Astrocyte (in vitro differentiated cells and primary cell): ENCODE measurements around the gene NAV3.

Experiments
- EZH2 ChIP-seq: IDR thresholded peaks from 2 replicates; pipeline ENCODE4 v1.6.1; 2012; ENCODE audit warnings: mild to moderate bottlenecking, low read length, inconsistent platforms; ENCODE audit not compliant: insufficient read depth
- TF ChIP-seq, protein P1 (sequence below): IDR thresholded peaks from 2 replicates; pipeline ENCODE4 v1.5.1; 2011; ENCODE audit warnings: low read depth, mild to moderate bottlenecking, inconsistent platforms, low read length, moderate library complexity; ENCODE audit not compliant: insufficient read depth

DNA sequence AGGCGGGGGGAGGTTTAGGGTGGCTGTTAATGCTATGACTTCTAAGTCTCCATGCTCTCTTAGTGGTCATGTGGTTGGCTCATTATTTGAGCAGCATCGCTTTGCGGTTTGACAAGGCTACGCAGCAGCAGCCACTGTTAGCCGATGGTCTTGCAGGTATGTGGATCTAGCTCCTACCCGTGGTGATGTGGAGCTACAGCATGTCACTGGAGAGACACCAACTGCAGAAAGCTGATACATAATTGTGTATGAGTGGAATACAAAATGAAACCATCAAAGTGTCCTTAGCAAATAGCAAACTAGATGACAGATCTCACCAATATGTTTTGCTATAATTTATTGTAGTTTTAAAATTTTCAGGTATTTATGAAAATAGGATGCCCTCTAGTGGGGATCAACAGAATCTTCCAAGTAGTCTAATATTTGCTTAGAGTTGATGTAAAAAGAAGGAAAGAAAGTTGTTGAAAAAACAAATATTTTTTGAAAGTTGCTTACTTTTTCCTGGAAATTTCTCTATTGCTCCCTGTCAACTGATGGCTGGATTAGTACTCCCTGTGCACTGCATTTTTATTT, 94.9 kb downstream of the NAV3 start:
- TF ChIP-seq, protein P1, sequence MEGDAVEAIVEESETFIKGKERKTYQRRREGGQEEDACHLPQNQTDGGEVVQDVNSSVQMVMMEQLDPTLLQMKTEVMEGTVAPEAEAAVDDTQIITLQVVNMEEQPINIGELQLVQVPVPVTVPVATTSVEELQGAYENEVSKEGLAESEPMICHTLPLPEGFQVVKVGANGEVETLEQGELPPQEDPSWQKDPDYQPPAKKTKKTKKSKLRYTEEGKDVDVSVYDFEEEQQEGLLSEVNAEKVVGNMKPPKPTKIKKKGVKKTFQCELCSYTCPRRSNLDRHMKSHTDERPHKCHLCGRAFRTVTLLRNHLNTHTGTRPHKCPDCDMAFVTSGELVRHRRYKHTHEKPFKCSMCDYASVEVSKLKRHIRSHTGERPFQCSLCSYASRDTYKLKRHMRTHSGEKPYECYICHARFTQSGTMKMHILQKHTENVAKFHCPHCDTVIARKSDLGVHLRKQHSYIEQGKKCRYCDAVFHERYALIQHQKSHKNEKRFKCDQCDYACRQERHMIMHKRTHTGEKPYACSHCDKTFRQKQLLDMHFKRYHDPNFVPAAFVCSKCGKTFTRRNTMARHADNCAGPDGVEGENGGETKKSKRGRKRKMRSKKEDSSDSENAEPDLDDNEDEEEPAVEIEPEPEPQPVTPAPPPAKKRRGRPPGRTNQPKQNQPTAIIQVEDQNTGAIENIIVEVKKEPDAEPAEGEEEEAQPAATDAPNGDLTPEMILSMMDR = peak; percentile 100
- TF ChIP-seq EZH2 = no peak
